Panc1 (cell line): ENCODE results near the gene MMP21. TPM values are rescaled to one million over a fixed set of nuclear protein-coding genes. Genes with fewer than 3 reads are reported as not detected.

Experiments
- ATAC-seq: fragments of 200-7000 bp; cut with Tn5 transposase; 2 replicates; pipeline ENCODE4 v1.9.1; 2020; ENCODE audit warnings: mild to moderate bottlenecking, moderate library complexity
- BruUV-seq: library from RNA; stranded (reverse); fragments of 400-500 nt; replicated peaks from 2 replicates; lab custom pipeline; 2021; lab: Mats Ljungman, UMichigan
- CTCF ChIA-PET: fragments of 300-600 bp; sonication (Branson Sonifier 250); formaldehyde crosslinking; loops from one replicate; lab custom pipeline; 2022; ENCODE audit warnings: antibody characterized with exemption; lab: Charles Lee
- POLR2A ChIA-PET: fragments of 300-600 bp; sonication (Branson Sonifier 250); formaldehyde crosslinking; loops from one replicate; lab custom pipeline; 2022; ENCODE audit warnings: antibody characterized with exemption; lab: Charles Lee
- DNase-seq: peaks from one replicate; pipeline ENCODE4 v3.0.0-alpha.2; 2010; ENCODE audit warnings: low read depth, low spot score
- H3K27ac ChIP-seq: 2 replicates; pipeline ENCODE4 v1.5.1; 2011; ENCODE audit warnings: mild to moderate bottlenecking, low read length, inconsistent platforms
- H3K27me3 ChIP-seq: fragments of 200-500 bp; sonication (Bioruptor generic); 2 replicates; pipeline ENCODE4 v1.6.0; 2014; ENCODE audit warnings: low read length, inconsistent platforms; ENCODE audit not compliant: control insufficient read depth, insufficient read depth
- H3K36me3 ChIP-seq: fragments of 200-500 bp; sonication (Bioruptor generic); 2 replicates; pipeline ENCODE4 v1.5.1; 2014; ENCODE audit warnings: inconsistent platforms, mild to moderate bottlenecking, low read length, moderate library complexity; ENCODE audit not compliant: control insufficient read depth, insufficient read depth
- H3K4me1 ChIP-seq: 2 replicates; pipeline ENCODE4 v1.5.1; 2011; ENCODE audit warnings: inconsistent platforms, mild to moderate bottlenecking, low read length, moderate library complexity; ENCODE audit not compliant: control insufficient read depth, insufficient read depth
- H3K4me3 ChIP-seq, 2 experiments: 2 replicates each; pipeline ENCODE4 v1.5.1; 2011 to 2012; ENCODE audit warnings: low read depth in 2 of 2, low read length in 2 of 2, mild to moderate bottlenecking in 2 of 2, inconsistent platforms in 1 of 2, moderate library complexity in 1 of 2
- H3K9me3 ChIP-seq: fragments of 200-500 bp; sonication (Bioruptor generic); 2 replicates; pipeline ENCODE4 v1.5.1; 2014; ENCODE audit warnings: low read depth, mild to moderate bottlenecking, inconsistent platforms, low read length, moderate library complexity; ENCODE audit not compliant: control insufficient read depth, insufficient read depth
- CTCF ChIP-seq: fragments of 450-650 bp; IDR thresholded peaks from 2 replicates; pipeline ENCODE4 v1.5.1; 2017; ENCODE audit warnings: mild to moderate bottlenecking
- POLR2AphosphoS5 ChIP-seq: IDR thresholded peaks from 2 replicates; pipeline ENCODE4 v1.6.1; 2012; ENCODE audit warnings: mild to moderate bottlenecking, low read depth, low read length, moderate library complexity
- REST ChIP-seq, 2 experiments: IDR thresholded peaks; 2 replicates each; pipeline ENCODE4 v1.6.1; 2011 to 2012; ENCODE audit warnings: low read depth in 2 of 2, control low read depth in 1 of 2, low read length in 1 of 2, mild to moderate bottlenecking in 1 of 2, moderate library complexity in 1 of 2; ENCODE audit not compliant: insufficient read depth in 1 of 2
- SIN3A ChIP-seq: IDR thresholded peaks from 2 replicates; pipeline ENCODE4 v1.6.1; 2012; ENCODE audit warnings: low read depth, mild to moderate bottlenecking, low read length, moderate library complexity, borderline replicate concordance; ENCODE audit not compliant: insufficient read depth
- TCF7L2 ChIP-seq: IDR thresholded peaks from 2 replicates; pipeline ENCODE4 v1.6.1; 2011; ENCODE audit warnings: mild to moderate bottlenecking, low read depth, low read length, inconsistent platforms
- in situ Hi-C: cut with HindIII; loops from 2 replicates; pipeline ENCODE4 v1.10.0; 2016; ENCODE audit warnings: low sequenced_read_pairs, low pct_unique_long_range_greater_than_20kb
- intact Hi-C: fragments of 100-400 bp; cut with micrococcal nuclease; formaldehyde crosslinking; loops from one replicate; pipeline ENCODE4 v1.10.0; 2022; ENCODE audit not compliant: unreplicated experiment
- total RNA-seq: library from RNA; stranded (reverse); gene quantifications from one replicate; pipeline ENCODE4 v1.2.1, GENCODE V29; 2021; ENCODE audit not compliant: unreplicated experiment

MMP21 gene
- total RNA-seq, 1 experiment from 2014 or later, result not detected

- POLR2A ChIA-PET, result interaction anchor here (0.6 kb wide), 1 partner anchor 808 kb away, joined by 3 read pairs; no protein-coding TSS in a partner anchor
- in situ Hi-C loops (no loop called here), intact Hi-C loops (no loop called here)
- Histone ChIP-seq H3K27me3 (no peaks in the 10 kb centered on the region), H3K9me3 (no peaks in the 10 kb centered on the region), H3K36me3 (no peaks in the 10 kb centered on the region), H3K4me1 (no peaks in the 10 kb centered on the region), H3K4me3 (no peak overlapping the region), H3K27ac (no peak overlapping the region)
- DNase-seq (no peak), ATAC-seq (no peak)
- CTCF ChIA-PET, result no interaction called here
- TF ChIP-seq CTCF (no peak), SIN3A (no peak), TCF7L2 (no peak), REST (IDR thresholded peaks at IDR 0.05; ENCODE audit: insufficient read depth in 1 of 2, low read depth in 2 of 2, low read length in 1 of 2) (no peak), POLR2AphosphoS5 (no peak)
- no TSS peak for BruUV-seq
Observed at GRCh38 chr10:125770844-125771243, 4.8 kb downstream of the MMP21 start.

GRCh38 chr10:125769175-125769574, 6.4 kb downstream of the MMP21 start:
- ATAC-seq (no peak), DNase-seq (no peak)
- CTCF ChIA-PET, result no interaction called here
- POLR2A ChIA-PET, result no interaction called here
- H3K9me3 ChIP-seq, result no peaks in the 10 kb centered on the region
- no peak overlapping the region for H3K4me3 ChIP-seq
- H3K36me3 ChIP-seq, result peaks cover under 1% of the 10 kb centered on the region
- intact Hi-C loops (no loop called here), in situ Hi-C loops (no loop called here)
- H3K27me3 ChIP-seq, result no peaks in the 10 kb centered on the region
- TF ChIP-seq TCF7L2, result no peak
- H3K27ac ChIP-seq, result no peak overlapping the region
- H3K4me1 ChIP-seq, result no peaks in the 10 kb centered on the region
- no TSS peak for BruUV-seq

- Histone ChIP-seq H3K4me1 (no peaks in the 10 kb centered on the region), H3K27me3 (no peaks in the 10 kb centered on the region), H3K27ac (no peak overlapping the region), H3K4me3 (no peak overlapping the region), H3K36me3 (peaks cover 9% of the 10 kb centered on the region), H3K9me3 (no peaks in the 10 kb centered on the region)
- BruUV-seq, result no TSS peak
- no peak for DNase-seq
- in situ Hi-C loops (no loop called here), intact Hi-C loops (no loop called here)
- ChIA-PET POLR2A (no interaction called here), CTCF (no interaction called here)
- TF ChIP-seq SIN3A (no peak), POLR2AphosphoS5 (no peak), TCF7L2 (no peak), REST (IDR thresholded peaks at IDR 0.05; ENCODE audit: insufficient read depth in 1 of 2, low read depth in 2 of 2, low read length in 1 of 2) (no peak), CTCF (no peak)
- ATAC-seq, result no peak
Observed at GRCh38 chr10:125768219-125768855, 7.3 kb downstream of the MMP21 start.
